GM23338 (cell line): ENCODE measurements around the gene MLEC. TPM values are rescaled to one million over a fixed set of nuclear protein-coding genes. Genes with fewer than 3 reads are reported as not detected.
A peak's percentile ranks its signal among the peaks of the same experiment; 100 is the strongest.

Experiments used
- ATAC-seq: fragments of 200-7000 bp; cut with Tn5 transposase; 3 replicates; pipeline ENCODE4 v1.9.1; 2020
- DNase-seq: peaks from one replicate; pipeline ENCODE4 v3.0.0-alpha.2; 2015; ENCODE audit warnings: low spot score
- H2AFZ ChIP-seq: fragments of 200-600 bp; sonication (generic); 2 replicates; pipeline ENCODE4 v1.8.0; 2016; ENCODE audit warnings: antibody characterized with exemption, mild to moderate bottlenecking, moderate library complexity
- H3F3A ChIP-seq: fragments of 200-600 bp; sonication (generic); replicated peaks from 2 replicates; pipeline ENCODE4 v1.8.0; 2017; ENCODE audit warnings: antibody characterized with exemption, mixed run types, low read depth
- H3K27ac ChIP-seq: fragments of 200-600 bp; sonication (generic); 2 replicates; pipeline ENCODE4 v1.6.1; 2016; ENCODE audit warnings: low read depth
- H3K27me3 ChIP-seq: fragments of 200-600 bp; sonication (generic); 2 replicates; pipeline ENCODE4 v1.8.0; 2016; ENCODE audit warnings: mild to moderate bottlenecking, mixed run types, moderate library complexity; ENCODE audit not compliant: insufficient read depth
- H3K36me3 ChIP-seq: fragments of 200-600 bp; sonication (generic); 2 replicates; pipeline ENCODE4 v1.8.0; 2016; ENCODE audit warnings: mild to moderate bottlenecking; ENCODE audit not compliant: insufficient read depth
- H3K4me1 ChIP-seq: fragments of 200-600 bp; sonication (generic); 2 replicates; pipeline ENCODE4 v1.8.0; 2016; ENCODE audit warnings: mild to moderate bottlenecking, moderate library complexity; ENCODE audit not compliant: insufficient read depth
- H3K4me2 ChIP-seq: fragments of 200-600 bp; sonication (generic); 2 replicates; pipeline ENCODE4 v1.7.1; 2017; ENCODE audit warnings: mixed run types
- H3K4me3 ChIP-seq: fragments of 200-600 bp; sonication (generic); 2 replicates; pipeline ENCODE4 v1.6.1; 2016; ENCODE audit warnings: mixed run types
- H3K79me2 ChIP-seq: fragments of 200-600 bp; sonication (generic); replicated peaks from 2 replicates; pipeline ENCODE4 v1.8.0; 2017; ENCODE audit warnings: mild to moderate bottlenecking; ENCODE audit not compliant: insufficient read depth
- H3K9me2 ChIP-seq: fragments of 200-600 bp; sonication (generic); 2 replicates; pipeline ENCODE4 v1.8.0; 2017; ENCODE audit not compliant: insufficient read depth
- H4K20me1 ChIP-seq: fragments of 200-600 bp; sonication (generic); replicated peaks from 2 replicates; pipeline ENCODE4 v1.8.0; 2017; ENCODE audit warnings: mild to moderate bottlenecking; ENCODE audit not compliant: insufficient read depth
- H3K27ac Mint-ChIP-seq: 2 replicates; pipeline ENCODE4 v1.8.0; 2020; ENCODE audit warnings: inconsistent platforms, mild to moderate bottlenecking, moderate library complexity, mixed read lengths
- H3K27me3 Mint-ChIP-seq: 3 replicates; pipeline ENCODE4 v1.8.0; 2022; ENCODE audit warnings: low read depth, mild to moderate bottlenecking, moderate library complexity, mixed read lengths, inconsistent platforms; ENCODE audit not compliant: insufficient read depth, poor library complexity
- H3K36me3 Mint-ChIP-seq: 3 replicates; pipeline ENCODE4 v1.8.0; 2021; ENCODE audit warnings: low read depth, mild to moderate bottlenecking, inconsistent platforms, moderate library complexity, mixed read lengths
- H3K4me1 Mint-ChIP-seq: 3 replicates; pipeline ENCODE4 v1.8.0; 2020; ENCODE audit warnings: mild to moderate bottlenecking, inconsistent platforms, mixed read lengths
- H3K4me3 Mint-ChIP-seq: 3 replicates; pipeline ENCODE4 v1.8.0; 2021; ENCODE audit warnings: moderate library complexity, mild to moderate bottlenecking, inconsistent platforms, mixed read lengths
- H3K9me3 Mint-ChIP-seq: 3 replicates; pipeline ENCODE4 v1.8.0; 2020; ENCODE audit warnings: moderate library complexity, mild to moderate bottlenecking, inconsistent platforms, mixed read lengths
- CREB1 ChIP-seq: fragments of 250-450 bp; sonication (Bioruptor Pico); IDR thresholded peaks from 2 replicates; pipeline ENCODE4 v1.5.0; 2020; ENCODE audit warnings: low read depth, mild to moderate bottlenecking, moderate library complexity
- CTCF ChIP-seq, 2 experiments: fragments of 200-600 bp in 1 of 2; sonication (generic) in 1 of 2; conservative IDR thresholded peaks; 2 replicates each; pipeline versions ENCODE4 v1.5.1 to v1.6.1; 2016 to 2017; ENCODE audit warnings: antibody characterized with exemption in 2 of 2, low read depth in 2 of 2, mild to moderate bottlenecking in 2 of 2, moderate library complexity in 1 of 2
- ETS1 ChIP-seq: IDR thresholded peaks from 2 replicates; pipeline ENCODE4 v1.6.1; 2016; ENCODE audit warnings: antibody characterized with exemption
- EZH2 ChIP-seq: fragments of 200-600 bp; sonication (generic); IDR thresholded peaks from one replicate; pipeline ENCODE4 v1.8.0; 2017; ENCODE audit warnings: antibody characterized with exemption, mild to moderate bottlenecking, low read depth; ENCODE audit not compliant: unreplicated experiment
- EZH2phosphoT487 ChIP-seq: fragments of 200-600 bp; sonication (generic); IDR thresholded peaks from one replicate; pipeline ENCODE4 v1.8.1; 2018; ENCODE audit warnings: antibody characterized with exemption; ENCODE audit not compliant: unreplicated experiment
- JUNB ChIP-seq: IDR thresholded peaks from one replicate; pipeline ENCODE4 v1.6.1; 2016; ENCODE audit warnings: antibody characterized with exemption; ENCODE audit not compliant: unreplicated experiment
- NANOG ChIP-seq: IDR thresholded peaks from 2 replicates; pipeline ENCODE4 v1.6.1; 2016; ENCODE audit warnings: antibody characterized with exemption, borderline replicate concordance
- POLR2AphosphoS5 ChIP-seq: IDR thresholded peaks from 2 replicates; pipeline ENCODE4 v1.6.1; 2016; ENCODE audit warnings: antibody characterized with exemption, low read depth
- STAT1 ChIP-seq: IDR thresholded peaks from one replicate; pipeline ENCODE4 v1.6.1; 2016; ENCODE audit warnings: antibody characterized with exemption; ENCODE audit not compliant: unreplicated experiment
- ZNF114 ChIP-seq: fragments of 250-450 bp; sonication (Bioruptor Pico); IDR thresholded peaks from 2 replicates; pipeline ENCODE4 v1.5.0; 2020; ENCODE audit warnings: mild to moderate bottlenecking, moderate library complexity
- ZNF462 ChIP-seq: fragments of 250-450 bp; sonication (Bioruptor Pico); IDR thresholded peaks from 2 replicates; pipeline ENCODE4 v1.5.0; 2020; ENCODE audit warnings: mild to moderate bottlenecking, moderate library complexity
- polyA plus RNA-seq: library from polyadenylated mRNA; unstranded; fragments of >200 nt; fragmentation: Nextera tagmentation; extraction: Ambion mirVana; gene quantifications from 2 replicates; pipeline ENCODE4 v1.2.1, GENCODE V29; 2016
- total RNA-seq: library from RNA; depleted of rRNA; stranded (reverse); fragments of >200 nt; shearing (Covaris generic); gene quantifications from 2 replicates; pipeline ENCODE4 v1.2.3, GENCODE V29; 2014

Gene MLEC
- total and polyA plus RNA-seq, 2 experiments from 2014 or later: 225 to 264 TPM

- Histone ChIP-seq H4K20me1 (peaks cover 43% of the 10 kb centered on the region), H3K9me2 (no peaks in the 10 kb centered on the region), H2AFZ (no peak overlapping the region), H3K36me3 (peaks cover 8% of the 10 kb centered on the region), H3K79me2 (peaks cover 76% of the 10 kb centered on the region), H3F3A (peaks cover 18% of the 10 kb centered on the region), H3K27ac (no peak overlapping the region), H3K27me3 (no peaks in the 10 kb centered on the region), H3K4me1 (peaks cover 62% of the 10 kb centered on the region), H3K4me3 (peak overlapping the region; percentile 99), H3K4me2 (peak overlapping the region; percentile 95)
- Mint-ChIP-seq H3K4me1 (peaks cover 60% of the 10 kb centered on the region), H3K9me3 (no peaks in the 10 kb centered on the region), H3K36me3 (peaks cover 16% of the 10 kb centered on the region), H3K4me3 (no peak overlapping the region; the same call in 2 of the 3 replicates), H3K27ac (no peak overlapping the region), H3K27me3 (no peaks in the 10 kb centered on the region)
- no peak for ATAC-seq
- no peak for TF ChIP-seq EZH2phosphoT487
- no peak for TF ChIP-seq STAT1
- no peak for TF ChIP-seq EZH2
- TF ChIP-seq ZNF462 (CRISPR knock-in tag): no peak
- TF ChIP-seq ZNF114 (CRISPR knock-in tag): no peak
- TF ChIP-seq JUNB: no peak
- TF ChIP-seq NANOG: no peak
- no peak for TF ChIP-seq ETS1
- TF ChIP-seq POLR2AphosphoS5: no peak
- TF ChIP-seq CTCF (conservative IDR thresholded peaks at IDR 0.05; ENCODE audit: low read depth in 2 of 2): no peak
- no peak for TF ChIP-seq CREB1 (CRISPR knock-in tag)
- DNase-seq: no peak
Observed at GRCh38 chr12:120690083-120690450, 3.1 kb downstream of the MLEC start.
